Neural cell (in vitro differentiated cells): ENCODE measurements around the gene SPAG16.

Experiments used
- EP300 ChIP-seq: fragments of 450-650 bp; conservative IDR thresholded peaks from 2 replicates; pipeline ENCODE4 v1.6.1; 2014; ENCODE audit warnings: antibody characterized with exemption, mild to moderate bottlenecking, moderate library complexity; ENCODE audit not compliant: poor library complexity, severe bottlenecking
- EZH2 ChIP-seq: fragments of 200-600, 300-800 bp; shearing (Covaris generic), sonication (generic); IDR thresholded peaks from 2 replicates; pipeline ENCODE4 v1.6.1; 2014; ENCODE audit warnings: antibody characterized with exemption, low read length, borderline replicate concordance, mild to moderate bottlenecking; ENCODE audit not compliant: insufficient read depth, poor library complexity, severe bottlenecking
- RAD21 ChIP-seq: fragments of 450-650 bp; conservative IDR thresholded peaks from 2 replicates; pipeline ENCODE4 v1.6.1; 2014; ENCODE audit warnings: antibody characterized with exemption, mild to moderate bottlenecking, moderate library complexity
- SMC3 ChIP-seq: fragments of 450-650 bp; conservative IDR thresholded peaks from 2 replicates; pipeline ENCODE4 v1.6.1; 2014; ENCODE audit warnings: antibody characterized with exemption, mild to moderate bottlenecking, moderate library complexity; ENCODE audit not compliant: poor library complexity
- TAF1 ChIP-seq: IDR thresholded peaks from 2 replicates; pipeline ENCODE4 v1.6.1; 2012; ENCODE audit warnings: low read depth
- TF ChIP-seq, protein P1 (sequence below): fragments of 450-650 bp; IDR thresholded peaks from 2 replicates; pipeline ENCODE4 v1.5.1; 2014; ENCODE audit warnings: antibody characterized with exemption, mild to moderate bottlenecking, moderate library complexity; ENCODE audit not compliant: poor library complexity, severe bottlenecking

DNA sequence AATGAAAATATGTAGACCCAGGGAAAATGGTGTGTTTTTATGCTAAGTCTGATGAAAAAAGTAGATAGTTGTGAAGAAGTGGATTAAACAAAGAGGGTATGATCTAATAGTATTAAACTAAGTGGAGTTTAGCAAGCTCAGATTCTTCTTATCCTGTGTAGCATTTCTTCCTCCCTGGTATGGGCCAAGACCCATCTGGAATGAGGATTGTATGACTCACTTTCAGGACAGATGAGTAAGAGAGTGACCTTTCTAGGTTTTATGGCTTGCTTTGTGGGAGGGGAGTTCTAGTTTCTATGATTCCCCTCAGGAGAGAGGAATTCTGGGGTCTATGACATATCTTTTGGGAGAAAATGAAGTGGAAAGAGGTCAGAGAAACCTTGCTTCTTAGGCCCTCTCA, 550.1 kb downstream of the SPAG16 start:
- TF ChIP-seq, protein P1, sequence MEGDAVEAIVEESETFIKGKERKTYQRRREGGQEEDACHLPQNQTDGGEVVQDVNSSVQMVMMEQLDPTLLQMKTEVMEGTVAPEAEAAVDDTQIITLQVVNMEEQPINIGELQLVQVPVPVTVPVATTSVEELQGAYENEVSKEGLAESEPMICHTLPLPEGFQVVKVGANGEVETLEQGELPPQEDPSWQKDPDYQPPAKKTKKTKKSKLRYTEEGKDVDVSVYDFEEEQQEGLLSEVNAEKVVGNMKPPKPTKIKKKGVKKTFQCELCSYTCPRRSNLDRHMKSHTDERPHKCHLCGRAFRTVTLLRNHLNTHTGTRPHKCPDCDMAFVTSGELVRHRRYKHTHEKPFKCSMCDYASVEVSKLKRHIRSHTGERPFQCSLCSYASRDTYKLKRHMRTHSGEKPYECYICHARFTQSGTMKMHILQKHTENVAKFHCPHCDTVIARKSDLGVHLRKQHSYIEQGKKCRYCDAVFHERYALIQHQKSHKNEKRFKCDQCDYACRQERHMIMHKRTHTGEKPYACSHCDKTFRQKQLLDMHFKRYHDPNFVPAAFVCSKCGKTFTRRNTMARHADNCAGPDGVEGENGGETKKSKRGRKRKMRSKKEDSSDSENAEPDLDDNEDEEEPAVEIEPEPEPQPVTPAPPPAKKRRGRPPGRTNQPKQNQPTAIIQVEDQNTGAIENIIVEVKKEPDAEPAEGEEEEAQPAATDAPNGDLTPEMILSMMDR = no peak
- TF ChIP-seq RAD21 (no peak), EZH2 (no peak), TAF1 (no peak), EP300 (no peak), SMC3 (no peak)
